Lung (tissue), 5 donors: ENCODE measurements around the gene TERC. TPM values are rescaled to one million over a fixed set of nuclear protein-coding genes. Genes with fewer than 3 reads are reported as not detected.

Experiments used
- polyA plus RNA-seq, 2 donors: library from polyadenylated mRNA; stranded (reverse); fragments of 200-250 nt; gene quantifications; one replicate each; pipeline ENCODE4 v1.2.1, GENCODE V29; 2013
- small RNA-seq: library from RNA; depleted of rRNA; stranded (forward); fragments of <200 nt; gene quantifications from one replicate; pipeline ENCODE3, GENCODE V24; 2014; ENCODE audit warnings: low replicate concordance
- total RNA-seq, 2 donors: library from RNA; depleted of rRNA in 1 of 2; stranded (reverse); fragments of >200 nt in 1 of 2; gene quantifications; one replicate each; pipeline ENCODE4 v1.2.1, GENCODE V29; 2014 to 2021
- donor health status: Bipolar disorder and iron deficiency.
- donor health status: healthy.
- donor health status: DM: yes; HTN: yes; CAD: no.

Gene TERC
- total and polyA plus RNA-seq, 4 donors, result 0.16 to 45.7 (median 12.4) TPM; not detected in 1

Small RNAs within 50 kb of the gene (small RNA-seq; reads per million reads assigned to genes)
- gene RNU6-637P, result not detected

Other genes with a start within 250 kb of the TERC start
- gene MECOM, start 101.3 kb downstream of the TERC start, total RNA-seq, result 100 to 1,000 TPM in 1 of 2 donors, 10 to 100 TPM in 1; 93.9 to 135 TPM
- gene MECOM, start 101.3 kb downstream of the TERC start, polyA plus RNA-seq, result 10 to 100 TPM; 21.9 to 23.6 TPM
- gene ACTRT3, start 4.5 kb upstream of the TERC start, total RNA-seq, result 1 to 10 TPM; 3.0 to 3.2 TPM
- gene ACTRT3, start 4.5 kb upstream of the TERC start, polyA plus RNA-seq, result 1 to 10 TPM; 1.0 to 2.5 TPM
- 10 to 100 TPM; 11.2 to 32.1 TPM for gene MYNN, start 8.3 kb upstream of the TERC start, total RNA-seq
- gene MYNN, start 8.3 kb upstream of the TERC start, polyA plus RNA-seq, result 1 to 10 TPM; 8.1 to 8.9 TPM
- under 1 TPM in 1 of 2 donors, not detected in 1; 0.09 TPM for gene LRRIQ4, start 47.8 kb upstream of the TERC start, total RNA-seq
- under 1 TPM in 1 of 2 donors, not detected in 1; 0.03 TPM for gene LRRIQ4, start 47.8 kb upstream of the TERC start, polyA plus RNA-seq
- 10 to 100 TPM in 1 of 2 donors, 1 to 10 TPM in 1; 9.1 to 17.5 TPM for gene LRRC34, start 47.8 kb upstream of the TERC start, total RNA-seq
- 1 to 10 TPM; 2.9 to 4.6 TPM for gene LRRC34, start 47.8 kb upstream of the TERC start, polyA plus RNA-seq
- under 1 TPM; 0.14 to 0.43 TPM for gene LRRC31, start 104.9 kb upstream of the TERC start, total RNA-seq
- gene LRRC31, start 104.9 kb upstream of the TERC start, polyA plus RNA-seq, result 1 to 10 TPM in 1 of 2 donors, under 1 TPM in 1; 0.08 to 1.0 TPM
- not detected for gene SAMD7, start 146.5 kb upstream of the TERC start, total RNA-seq
- not detected for gene SAMD7, start 146.5 kb upstream of the TERC start, polyA plus RNA-seq
- gene SEC62, start 201.7 kb upstream of the TERC start, total RNA-seq, result 10 to 100 TPM; 69.9 to 96.5 TPM
- 10 to 100 TPM; 55.2 to 55.5 TPM for gene SEC62, start 201.7 kb upstream of the TERC start, polyA plus RNA-seq